ELF-1 (cell line): ENCODE measurements around the gene FNIP2.
"Not testable (repeated sequence)": the region's sequence is repeated elsewhere in the genome, so short reads cannot be mapped to it uniquely, and the experiment has no call there.

Experiments
- DNase-seq: peaks from one replicate; pipeline ENCODE4 v3.0.0-alpha.2; 2016; ENCODE audit warnings: low read depth, low spot score

Gene FNIP2

DNA sequence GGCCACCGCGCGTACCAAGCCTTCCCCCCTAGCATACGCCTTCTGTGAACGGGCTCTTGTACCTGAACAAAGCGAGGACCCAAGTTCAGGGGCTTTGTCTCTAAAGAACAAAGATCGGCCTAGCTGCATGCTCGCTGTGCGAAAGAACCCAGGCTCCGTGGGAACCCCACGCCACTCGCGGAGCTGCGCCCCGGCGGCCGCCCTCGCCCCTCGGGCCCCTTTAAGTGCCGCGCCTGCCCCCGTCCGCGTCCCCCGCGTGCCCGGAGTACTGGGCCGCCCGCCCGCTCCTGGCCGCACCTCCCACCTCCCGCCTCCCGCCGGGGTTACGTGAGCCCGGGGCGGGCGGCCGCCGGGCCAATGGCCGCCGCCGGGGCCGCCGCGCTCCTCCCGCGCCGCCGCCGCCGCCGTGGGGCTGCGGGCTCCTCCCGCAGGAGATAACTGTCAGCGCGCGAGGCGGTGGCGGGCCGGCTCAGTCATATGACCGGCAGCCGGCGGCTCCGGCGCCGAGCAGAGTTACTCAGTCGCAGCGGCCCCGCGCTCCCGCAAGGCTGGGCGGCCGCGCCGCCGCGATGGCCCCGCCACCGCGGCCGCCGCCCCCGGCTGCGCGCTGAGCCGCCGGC, at the start of gene FNIP2:
Gene FNIP2 (plus strand): TSS at position 472 of the 620 bp plus-strand sequence. CDS start 187 bp downstream, outside the sequence.
- peak; percentile 56 for DNase-seq

DNA sequence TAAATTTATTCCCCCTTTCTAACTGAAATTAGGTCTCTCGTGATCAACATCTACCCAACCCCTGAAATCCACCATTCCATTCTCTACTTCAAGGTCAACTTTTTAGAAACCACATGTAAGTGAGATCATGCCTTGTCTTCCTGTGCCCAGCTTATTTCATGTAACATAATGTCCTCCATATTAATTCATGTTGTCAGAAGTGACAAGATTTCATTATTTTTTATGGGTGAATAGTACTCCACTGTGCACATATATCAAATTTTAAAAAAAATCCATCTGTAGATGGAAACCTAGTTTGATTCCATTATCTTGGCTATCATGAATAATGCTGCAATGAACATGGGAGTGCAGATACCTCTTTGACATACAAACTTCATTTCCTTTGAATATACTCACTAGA, 47.1 kb upstream of the FNIP2 start:
- no peak for DNase-seq

DNA sequence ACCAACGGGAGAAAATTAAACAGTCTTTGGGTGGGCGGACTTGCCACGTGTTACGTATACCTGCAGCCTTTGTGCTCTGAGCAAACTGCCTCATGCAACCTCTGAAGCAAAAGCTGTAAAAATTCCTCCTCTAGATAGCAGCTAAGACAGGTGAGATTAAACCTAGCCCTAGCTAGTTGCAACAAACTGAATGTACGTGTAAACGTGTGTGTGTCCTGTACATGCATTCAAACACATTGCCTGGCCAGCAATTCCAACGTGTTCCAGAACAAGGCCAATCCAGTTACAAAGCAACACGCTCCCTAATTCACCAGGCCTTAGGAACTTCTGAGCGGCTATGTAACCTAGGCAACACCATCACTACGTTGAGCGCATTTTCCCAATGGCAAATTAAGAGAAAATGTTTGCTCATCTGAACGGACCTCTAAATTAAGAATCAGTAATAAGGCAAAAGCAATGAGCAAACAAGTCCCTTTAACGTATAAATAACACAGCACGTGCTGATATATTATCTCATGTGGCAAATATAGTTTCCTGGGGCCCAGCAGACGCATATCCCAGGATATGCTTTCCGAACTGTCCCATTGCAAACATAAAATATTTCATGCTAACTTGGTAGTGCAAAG, 46.4 kb upstream of the FNIP2 start:
- DNase-seq, result peak; percentile 64

DNA sequence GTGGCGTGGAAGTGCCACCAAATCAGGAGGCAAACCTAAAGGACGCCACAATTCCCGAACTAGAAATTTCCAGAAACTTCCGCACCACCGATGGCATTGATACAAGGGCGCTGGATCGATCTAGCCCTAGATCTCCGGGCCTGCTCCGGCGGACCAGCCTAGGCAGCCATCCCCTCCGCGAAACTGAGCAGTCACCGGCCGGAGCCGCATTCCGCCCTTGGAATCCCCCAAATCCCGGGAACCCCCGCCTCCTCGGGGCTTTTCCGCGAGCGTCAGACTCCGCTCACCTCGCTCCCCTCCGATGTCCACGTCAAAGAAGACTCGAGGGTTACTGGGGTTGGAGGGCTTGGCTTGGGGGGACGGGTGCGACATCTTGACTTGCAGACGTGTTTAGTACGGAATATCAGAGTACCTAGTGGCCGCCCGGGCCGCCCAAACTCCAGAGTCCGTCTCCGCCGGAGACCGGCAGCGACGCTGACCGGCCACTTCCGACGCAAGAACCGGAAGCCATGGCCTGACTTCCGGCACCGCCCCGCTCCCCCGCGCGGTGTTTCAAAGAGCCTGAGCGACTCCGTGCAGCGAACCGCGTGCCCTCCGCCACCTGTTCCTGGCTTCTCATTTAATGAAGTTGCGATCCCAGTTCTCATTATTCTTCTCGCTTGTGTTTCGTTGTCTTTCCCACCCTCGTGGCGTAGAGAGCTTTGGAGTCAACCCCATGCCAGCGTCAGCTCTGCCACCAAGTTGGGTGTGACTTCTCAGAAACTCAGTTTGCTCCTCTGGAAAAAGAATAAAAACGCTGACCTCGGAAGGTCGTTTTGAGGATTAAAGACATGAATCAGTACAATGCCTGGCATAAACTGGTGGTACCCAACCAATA, 45.7 kb upstream of the FNIP2 start, which contains the start of gene PPID:
Gene PPID (minus strand): TSS at position 480 of the 877 bp plus-strand sequence. CDS start 108 bp downstream, at position 372.
- peak; percentile 89 for DNase-seq

DNA sequence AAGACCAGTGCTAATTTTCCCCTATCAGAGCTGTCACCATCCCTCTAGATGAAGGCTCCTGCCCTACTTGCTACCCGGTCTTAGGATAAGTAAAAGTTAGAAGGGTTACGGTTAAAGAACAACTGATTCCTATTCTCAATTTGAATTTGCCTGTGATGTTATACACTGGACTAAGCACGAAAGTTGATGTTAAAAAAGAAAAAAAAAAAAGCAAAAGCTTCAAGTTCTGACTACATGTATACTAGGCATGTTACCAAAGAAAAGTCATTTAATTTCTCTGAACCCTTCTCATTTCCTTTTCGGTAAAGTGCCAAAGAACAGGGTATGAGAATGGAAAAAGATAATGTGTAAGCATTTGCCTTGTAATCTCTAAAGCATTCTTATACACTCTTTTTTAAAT, 44.2 kb upstream of the FNIP2 start:
- no peak for DNase-seq

DNA sequence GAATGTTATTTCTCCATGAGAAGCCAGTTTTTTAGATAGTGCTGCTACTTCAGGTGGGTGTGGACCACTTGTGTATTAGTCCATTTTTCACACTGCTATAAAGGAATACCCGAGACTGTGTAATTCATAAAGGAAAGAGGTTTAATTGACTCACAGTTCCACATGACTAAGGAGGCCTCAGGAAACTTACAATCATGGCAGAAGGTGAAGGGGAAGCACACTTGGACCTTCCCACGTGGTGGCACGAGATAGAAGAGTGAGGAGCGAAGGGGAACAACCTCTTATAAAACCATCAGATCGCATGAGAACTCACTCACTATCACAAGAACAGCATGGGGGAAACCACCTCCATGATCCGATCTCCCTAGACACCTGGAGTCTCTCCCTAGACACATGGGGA, 42.2 kb upstream of the FNIP2 start:
- DNase-seq, result no peak

DNA sequence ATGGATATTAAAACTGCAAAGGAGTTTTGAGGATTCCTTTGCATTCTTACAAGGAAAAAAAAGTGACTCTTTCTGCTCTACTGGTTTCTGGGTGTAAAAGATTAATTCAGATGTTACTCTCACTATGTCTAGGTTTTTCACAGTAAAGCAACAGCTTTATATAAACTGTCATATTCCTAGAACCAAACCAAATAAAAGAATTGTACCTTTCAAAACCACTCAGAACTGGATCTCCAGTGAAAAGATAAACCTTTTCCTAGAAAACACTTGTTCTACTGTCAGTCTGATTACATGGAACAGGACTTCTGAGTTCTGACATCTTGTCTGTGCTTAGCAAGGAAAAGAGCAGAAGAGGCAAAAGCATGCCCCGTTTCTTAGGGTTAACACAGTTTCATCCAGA, 40.6 kb upstream of the FNIP2 start:
- no peak for DNase-seq

DNA sequence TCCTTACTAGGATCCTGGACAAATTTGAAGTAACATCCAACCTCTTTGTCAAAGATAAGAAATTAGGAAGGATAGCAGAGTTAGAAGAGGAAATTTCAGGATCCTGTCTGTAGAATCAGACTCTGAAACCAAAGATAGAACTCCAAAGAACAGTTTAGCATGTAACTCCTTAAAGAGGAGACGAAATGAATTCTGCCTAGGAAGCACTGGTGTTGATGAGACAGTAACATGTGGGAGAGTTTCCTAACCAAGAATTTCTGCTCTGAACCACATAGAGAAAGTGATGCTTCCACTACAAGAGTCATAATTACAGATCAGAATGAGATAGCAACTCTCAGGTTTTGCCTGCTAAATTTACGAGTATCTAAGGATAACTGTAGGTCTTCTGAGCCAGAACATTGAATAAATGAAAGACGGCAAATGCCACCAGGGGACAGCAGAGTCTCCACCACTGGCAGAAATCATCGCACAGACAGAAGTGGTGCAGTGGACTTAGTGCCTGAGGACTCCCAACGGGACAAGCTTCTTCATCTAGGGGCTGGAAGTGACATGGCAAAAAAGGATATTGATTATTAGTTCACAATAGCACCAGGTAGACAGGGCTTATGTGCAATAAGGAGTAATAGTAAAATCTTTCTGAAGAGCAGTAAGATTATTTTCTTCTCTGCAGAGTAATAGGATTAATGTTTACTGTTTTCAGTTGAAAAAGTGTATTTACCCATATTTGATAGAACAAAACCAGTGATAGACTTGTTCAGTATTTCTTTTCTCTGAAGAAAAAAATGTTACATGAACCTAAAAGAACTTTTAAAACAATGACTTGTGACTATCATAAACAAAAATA, 38.9 kb upstream of the FNIP2 start:
- DNase-seq, result peak; percentile 56

DNA sequence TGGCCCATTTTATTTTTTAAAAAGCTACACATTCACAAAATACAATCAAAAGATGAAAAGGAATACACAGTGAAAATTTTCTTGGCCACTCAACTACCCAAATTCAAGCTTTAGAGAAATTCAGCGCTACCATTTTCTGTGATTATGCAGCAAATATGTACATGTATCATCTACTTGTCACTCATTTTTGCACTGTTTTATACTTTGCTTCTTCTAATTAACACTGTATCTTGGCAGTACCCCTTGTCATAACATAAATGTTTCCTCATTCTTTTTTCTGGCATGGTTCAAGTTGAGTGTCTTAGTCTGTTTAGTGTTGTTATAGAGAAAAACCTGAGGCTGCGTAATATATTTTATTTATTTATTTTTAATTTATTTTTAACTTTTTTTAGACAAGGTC, 30.0 kb upstream of the FNIP2 start:
- no peak for DNase-seq

DNA sequence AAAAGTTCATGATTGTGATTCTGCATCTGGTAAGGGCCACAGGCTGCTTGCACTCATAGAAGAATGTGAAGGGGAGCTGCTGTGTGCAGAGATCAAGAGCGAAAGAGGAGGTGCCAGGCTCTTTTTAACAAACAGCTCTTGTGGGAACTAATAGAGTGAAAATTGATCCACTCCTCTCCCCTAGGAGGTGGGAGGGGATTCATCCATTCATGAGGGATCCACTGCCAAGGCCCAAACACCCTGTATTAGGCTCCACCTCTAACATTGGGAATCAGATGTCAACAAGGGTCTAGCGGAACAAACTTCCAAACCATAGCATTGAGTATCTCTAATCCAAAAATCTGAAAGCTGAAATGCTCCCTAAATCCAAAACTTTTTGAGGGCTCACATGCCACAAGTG, 29.2 kb upstream of the FNIP2 start:
- no peak for DNase-seq

DNA sequence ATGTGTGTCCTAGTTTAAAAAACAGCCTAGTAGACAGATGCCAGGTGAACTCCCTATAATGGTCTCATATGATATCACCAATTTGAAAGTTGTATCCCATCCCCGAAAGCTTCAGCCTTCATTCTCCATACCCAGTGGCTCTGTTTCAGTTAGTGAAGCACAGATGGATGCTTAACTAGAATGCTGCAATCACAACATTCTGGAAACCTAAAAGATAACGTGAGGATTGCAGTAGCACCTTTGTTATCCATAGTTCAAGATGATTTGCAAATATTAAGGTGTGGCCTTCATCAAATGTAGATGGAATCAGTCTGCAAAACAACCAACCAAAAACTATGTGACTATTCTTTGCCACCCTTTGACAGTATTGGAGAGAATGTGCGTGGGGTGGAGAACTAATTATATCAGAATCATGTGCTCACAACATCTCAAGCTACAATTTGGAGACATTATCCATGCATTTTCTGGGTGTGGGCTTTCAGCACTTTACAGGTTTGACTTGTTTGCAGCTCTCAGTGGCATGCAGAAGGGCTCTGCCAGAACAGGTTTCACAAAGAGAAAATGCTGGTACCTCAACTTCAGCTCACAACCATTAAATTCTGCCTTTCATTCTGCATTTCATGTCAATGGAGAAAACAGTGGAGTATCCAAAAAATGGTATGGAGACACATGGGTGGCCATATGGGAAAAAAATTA, 27.4 kb upstream of the FNIP2 start:
- peak; percentile 23 for DNase-seq

DNA sequence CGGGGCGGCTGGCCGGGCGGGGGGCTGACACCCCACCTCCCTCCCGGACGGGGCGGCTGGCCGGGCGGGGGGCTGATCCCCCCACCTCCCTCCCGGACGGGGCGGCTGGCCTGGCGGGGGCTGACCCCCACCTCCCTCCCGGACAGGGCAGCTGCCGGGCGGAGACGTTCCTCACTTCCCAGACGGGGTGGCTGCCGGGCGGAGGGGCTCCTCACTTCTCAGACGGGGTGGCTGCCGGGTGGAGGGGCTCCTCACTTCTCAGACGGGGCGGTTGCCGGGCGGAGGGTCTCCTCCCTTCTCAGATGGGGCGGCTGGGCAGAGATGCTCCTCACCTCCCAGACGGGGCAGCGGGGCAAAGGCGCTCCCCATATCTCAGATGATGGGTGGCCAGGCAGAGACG, 22.3 kb upstream of the FNIP2 start:
- DNase-seq, result not testable (repeated sequence)

DNA sequence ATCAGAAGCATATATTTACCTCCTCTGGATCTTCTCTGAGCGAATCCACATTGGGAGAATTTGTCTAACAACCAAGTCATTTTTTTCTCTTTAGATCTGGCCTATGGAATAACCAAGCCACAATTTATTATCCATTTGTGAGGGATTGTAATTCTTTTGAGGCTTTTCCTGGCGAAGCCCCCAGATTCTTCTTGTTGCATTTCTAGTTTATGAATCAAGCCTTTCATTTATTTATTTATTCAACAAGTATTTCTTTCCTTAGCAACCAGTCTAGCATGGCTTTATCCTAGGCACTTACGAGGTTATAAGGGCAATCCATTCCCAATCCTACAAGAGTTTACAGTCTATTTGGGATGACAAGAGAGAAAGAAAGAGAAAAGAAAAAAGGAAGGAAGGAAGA, 18.4 kb upstream of the FNIP2 start:
- no peak for DNase-seq

DNA sequence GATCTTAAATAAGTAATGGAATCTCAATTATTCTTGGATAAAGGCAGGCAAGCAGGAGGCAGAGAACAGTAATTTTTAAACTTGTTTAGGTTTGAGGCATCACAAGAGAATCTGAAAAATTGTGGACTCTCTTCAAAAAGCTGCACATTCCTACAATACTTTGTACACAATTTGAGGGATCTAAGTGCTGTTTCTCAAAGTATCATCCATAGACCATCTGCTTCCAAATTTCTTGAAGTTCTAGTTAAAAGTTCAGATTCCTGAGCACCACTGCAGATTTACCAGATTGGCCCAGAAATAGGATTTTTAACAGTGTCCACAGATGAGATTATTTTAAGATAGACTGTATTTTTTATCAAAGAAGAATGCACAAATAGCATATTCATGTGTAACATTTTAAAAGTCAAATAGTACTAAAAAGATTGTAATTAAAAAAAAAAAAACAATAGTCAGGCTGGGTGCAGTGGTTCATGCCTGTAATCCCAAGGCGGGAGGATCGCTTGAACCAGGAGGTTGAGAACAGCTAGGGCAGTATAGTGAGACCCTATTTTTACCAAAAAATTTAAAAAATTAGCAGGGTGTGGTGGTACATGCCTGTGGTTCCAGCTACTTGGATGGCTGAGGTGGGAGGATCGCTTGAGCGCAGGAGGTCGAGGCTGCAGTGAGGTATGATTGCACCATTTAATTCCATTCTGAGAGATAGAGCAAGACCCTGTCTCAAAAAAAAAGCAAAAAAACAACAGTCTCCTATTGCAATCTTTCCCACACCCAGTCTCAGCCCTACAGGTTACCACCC, 14.2 kb upstream of the FNIP2 start:
- no peak for DNase-seq

DNA sequence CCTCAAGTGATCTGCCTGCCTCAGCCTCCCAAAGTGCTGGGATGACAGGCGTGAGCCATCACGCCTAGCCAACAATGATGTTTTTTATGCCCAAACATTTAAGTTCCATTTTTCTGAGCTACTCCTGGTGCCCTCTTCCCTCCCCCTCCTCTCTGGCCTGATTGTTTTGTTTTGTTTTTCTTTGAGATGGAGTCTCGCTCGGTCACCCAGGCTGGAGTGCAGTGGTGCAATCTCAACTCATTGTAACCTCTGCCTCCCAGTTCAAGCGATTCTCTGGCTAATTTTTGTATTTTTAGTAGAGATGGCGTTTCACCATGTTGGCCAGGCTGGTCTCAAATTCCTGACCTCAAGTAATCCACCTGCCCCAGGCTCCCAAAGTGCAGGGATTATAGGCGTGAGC, 13.0 kb upstream of the FNIP2 start:
- DNase-seq, result not testable (repeated sequence)

DNA sequence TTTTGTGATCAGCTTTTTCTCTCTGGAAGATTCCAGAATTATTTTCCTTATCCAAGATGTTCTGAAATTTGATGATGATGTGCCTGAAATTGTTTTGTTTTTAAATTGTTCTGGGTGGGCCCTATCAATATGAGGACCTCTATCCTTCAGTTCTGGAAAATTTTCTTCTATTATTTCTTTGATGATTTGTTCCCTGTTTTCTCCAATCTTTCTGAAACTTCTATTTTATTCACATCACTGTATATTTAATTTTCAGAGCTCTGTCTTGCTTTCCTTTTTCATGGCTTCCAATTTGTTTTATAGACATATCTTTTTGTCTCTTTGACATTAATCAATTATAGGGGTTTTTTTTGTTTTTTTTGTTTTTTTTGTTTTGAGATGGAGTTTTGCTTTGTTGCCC, 12.2 kb upstream of the FNIP2 start:
- no peak for DNase-seq

DNA sequence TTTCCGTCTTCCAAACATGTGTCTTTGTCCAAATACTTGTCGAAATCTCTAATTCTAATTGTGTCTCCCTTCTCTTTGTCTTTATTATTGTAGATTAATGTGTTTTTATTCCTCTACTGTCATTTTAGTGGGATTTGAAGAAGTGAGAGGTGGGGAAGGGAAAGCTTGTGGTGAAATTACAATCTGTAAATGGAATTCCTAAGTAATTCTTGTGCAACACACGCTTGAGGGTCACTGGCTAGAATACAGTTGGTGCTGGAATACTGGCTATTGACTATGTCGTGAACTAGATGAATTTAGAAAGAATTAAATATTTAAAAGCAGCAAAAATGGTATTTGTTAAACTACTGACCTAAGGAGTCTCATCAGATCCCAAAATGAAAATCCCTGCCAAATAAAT, 10.7 kb upstream of the FNIP2 start:
- DNase-seq, result no peak

DNA sequence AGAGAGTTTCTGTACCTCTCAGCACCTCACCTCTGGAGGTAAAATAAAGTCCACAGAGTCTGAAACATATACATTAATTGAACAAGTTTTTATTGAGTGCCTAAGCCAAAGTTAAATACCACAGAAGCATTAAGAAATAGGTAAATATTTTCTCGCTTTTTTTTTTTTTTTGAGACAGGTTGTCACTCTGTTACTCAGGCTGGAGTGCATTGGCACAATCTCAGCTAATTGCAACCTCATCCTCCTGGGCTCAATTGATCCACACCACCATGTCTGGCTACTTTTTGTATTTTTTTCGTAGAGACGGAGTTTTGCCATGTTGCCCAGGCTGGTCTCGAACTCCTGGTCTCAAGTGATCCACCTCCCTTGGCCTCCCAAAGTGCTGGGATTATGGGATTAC, 10.1 kb upstream of the FNIP2 start:
- DNase-seq, result no peak

DNA sequence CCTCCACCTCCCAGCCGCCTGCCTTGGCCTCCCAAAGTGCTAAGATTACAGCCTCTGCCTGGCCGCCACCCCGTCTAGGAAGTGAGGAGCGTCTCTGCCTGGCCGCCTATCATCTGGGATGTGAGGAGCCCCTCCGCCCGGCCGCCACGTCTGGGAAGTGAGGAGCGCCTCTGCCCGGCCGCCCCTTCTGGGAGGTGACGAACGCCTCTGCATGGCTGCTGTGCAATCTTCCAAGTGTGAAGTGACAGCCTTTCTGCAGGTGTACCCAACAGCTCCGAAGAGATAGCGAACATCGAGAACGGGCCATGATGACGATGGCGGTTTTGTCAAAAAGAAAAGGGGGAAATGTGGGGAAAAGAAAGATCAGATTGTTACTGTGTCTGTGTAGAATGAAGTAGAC, 9.3 kb upstream of the FNIP2 start:
- DNase-seq, result not testable (repeated sequence)

DNA sequence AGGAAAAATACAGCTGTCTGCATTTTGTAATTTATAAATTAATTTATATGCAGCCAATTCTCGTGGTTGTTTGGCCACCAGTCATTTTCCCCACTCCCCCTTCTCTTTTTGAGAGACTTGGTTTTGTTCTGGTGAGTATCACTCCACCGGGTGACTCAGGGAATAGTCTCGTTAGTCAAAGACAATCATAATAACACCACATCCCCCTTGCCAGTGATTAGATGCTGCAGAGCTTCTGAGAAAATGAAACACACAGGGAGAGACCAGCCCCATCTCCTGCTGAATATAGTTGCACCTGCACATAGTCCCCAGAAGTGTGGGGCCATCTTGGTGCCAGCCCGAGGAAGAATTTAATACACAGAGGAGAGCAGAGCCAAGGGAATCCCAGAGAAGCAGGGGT, 8.0 kb upstream of the FNIP2 start:
- DNase-seq, result no peak
